ENCODE results near the gene SPINK6. TPM values are rescaled to one million over a fixed set of nuclear protein-coding genes. Genes with fewer than 3 reads are reported as not detected.

SPINK6 gene
- total RNA-seq, 1 experiment from 2014 or later: not detected

GRCh38 chr5:148237785-148238417 lies 35.1 kb downstream of the SPINK6 start:
- intact Hi-C loops (cut with micrococcal nuclease; ENCODE audit: unreplicated experiment): no loop called here
- CTCF ChIA-PET: no interaction called here
- H3K27me3 ChIP-seq (replicated peaks; ENCODE audit: insufficient read depth, low read depth, low read length, poor library complexity): peaks cover 54% of the 10 kb centered on the region
- no peak for DNase-seq (ENCODE audit: low spot score)
- no peaks in the 10 kb centered on the region for H3K36me3 ChIP-seq (ENCODE audit: insufficient read depth, low read length, poor library complexity, severe bottlenecking)
- H3K27ac ChIP-seq (ENCODE audit: low read depth, low read length, poor library complexity, severe bottlenecking): no peak overlapping the region
- no peak overlapping the region for H3K4me3 ChIP-seq (ENCODE audit: low read depth, low read length, poor library complexity, severe bottlenecking)
- no peaks in the 10 kb centered on the region for H3K4me1 ChIP-seq (ENCODE audit: insufficient read depth, low read length, poor library complexity, severe bottlenecking)
- POLR2A ChIA-PET (ENCODE audit: low non-redundant PET): no interaction called here
- TF ChIP-seq CTCF (conservative IDR thresholded peaks at IDR 0.05; ENCODE audit: low read depth, low read length) (no peak), EZH2 (IDR thresholded peaks at IDR 0.05; ENCODE audit: borderline replicate concordance, low read depth, low read length, poor library complexity, severe bottlenecking) (no peak)
- BruUV-seq (replicated peaks): no TSS peak
- no peaks in the 10 kb centered on the region for H3K9me3 ChIP-seq (ENCODE audit: low read depth, low read length, poor library complexity, severe bottlenecking)

GRCh38 chr5:148238418-148238794 lies 35.6 kb downstream of the SPINK6 start, which contains the start of gene MARCOL:
Gene MARCOL, plus strand, starts transcription at chr5:148238525. Its CDS starts 73 bp downstream, at chr5:148238598.
- no peak for DNase-seq (ENCODE audit: low spot score)
- POLR2A ChIA-PET (ENCODE audit: low non-redundant PET): no interaction called here
- no peaks in the 10 kb centered on the region for H3K9me3 ChIP-seq (ENCODE audit: low read depth, low read length, poor library complexity, severe bottlenecking)
- H3K36me3 ChIP-seq (ENCODE audit: insufficient read depth, low read length, poor library complexity, severe bottlenecking): no peaks in the 10 kb centered on the region
- no TSS peak for BruUV-seq (replicated peaks)
- peaks cover 54% of the 10 kb centered on the region for H3K27me3 ChIP-seq (replicated peaks; ENCODE audit: insufficient read depth, low read depth, low read length, poor library complexity)
- no peak within 1 kb of the TSS for H3K27ac ChIP-seq (ENCODE audit: low read depth, low read length, poor library complexity, severe bottlenecking)
- no peaks in the 10 kb centered on the region for H3K4me1 ChIP-seq (ENCODE audit: insufficient read depth, low read length, poor library complexity, severe bottlenecking)
- CTCF ChIA-PET: no interaction called here
- intact Hi-C loops (cut with micrococcal nuclease; ENCODE audit: unreplicated experiment): no loop called here
- TF ChIP-seq CTCF (conservative IDR thresholded peaks at IDR 0.05; ENCODE audit: low read depth, low read length) (no peak), EZH2 (IDR thresholded peaks at IDR 0.05; ENCODE audit: borderline replicate concordance, low read depth, low read length, poor library complexity, severe bottlenecking) (no peak)
- H3K4me3 ChIP-seq (ENCODE audit: low read depth, low read length, poor library complexity, severe bottlenecking): no peak within 1 kb of the TSS

- intact Hi-C loops (cut with micrococcal nuclease; ENCODE audit: unreplicated experiment): no loop called here
- H3K9me3 ChIP-seq (ENCODE audit: low read depth, low read length, poor library complexity, severe bottlenecking): no peaks in the 10 kb centered on the region
- TF ChIP-seq EZH2 (IDR thresholded peaks at IDR 0.05; ENCODE audit: borderline replicate concordance, low read depth, low read length, poor library complexity, severe bottlenecking) (no peak), CTCF (conservative IDR thresholded peaks at IDR 0.05; ENCODE audit: low read depth, low read length) (no peak)
- no TSS peak for BruUV-seq (replicated peaks)
- POLR2A ChIA-PET (ENCODE audit: low non-redundant PET): no interaction called here
- H3K4me3 ChIP-seq (ENCODE audit: low read depth, low read length, poor library complexity, severe bottlenecking): no peak overlapping the region
- CTCF ChIA-PET: no interaction called here
- H3K27ac ChIP-seq (ENCODE audit: low read depth, low read length, poor library complexity, severe bottlenecking): no peak overlapping the region
- H3K36me3 ChIP-seq (ENCODE audit: insufficient read depth, low read length, poor library complexity, severe bottlenecking): no peaks in the 10 kb centered on the region
- H3K4me1 ChIP-seq (ENCODE audit: insufficient read depth, low read length, poor library complexity, severe bottlenecking): no peaks in the 10 kb centered on the region
- DNase-seq (ENCODE audit: low spot score): no peak
- peaks cover 5% of the 10 kb centered on the region for H3K27me3 ChIP-seq (replicated peaks; ENCODE audit: insufficient read depth, low read depth, low read length, poor library complexity)
These were observed 46.1 kb downstream of the SPINK6 start for GRCh38 chr5:148248894-148249293.
